ENCODE data around the gene CAV2. TPM values are rescaled to one million over a fixed set of nuclear protein-coding genes. Genes with fewer than 3 reads are reported as not detected.

The CAV2 gene
- total and polyA plus RNA-seq, 9 of the 15 experiments (the other 6 are each of a cell fraction or from before 2014, with no cell fraction given), result 16.1 to 137 (median 38.3) TPM

DNA sequence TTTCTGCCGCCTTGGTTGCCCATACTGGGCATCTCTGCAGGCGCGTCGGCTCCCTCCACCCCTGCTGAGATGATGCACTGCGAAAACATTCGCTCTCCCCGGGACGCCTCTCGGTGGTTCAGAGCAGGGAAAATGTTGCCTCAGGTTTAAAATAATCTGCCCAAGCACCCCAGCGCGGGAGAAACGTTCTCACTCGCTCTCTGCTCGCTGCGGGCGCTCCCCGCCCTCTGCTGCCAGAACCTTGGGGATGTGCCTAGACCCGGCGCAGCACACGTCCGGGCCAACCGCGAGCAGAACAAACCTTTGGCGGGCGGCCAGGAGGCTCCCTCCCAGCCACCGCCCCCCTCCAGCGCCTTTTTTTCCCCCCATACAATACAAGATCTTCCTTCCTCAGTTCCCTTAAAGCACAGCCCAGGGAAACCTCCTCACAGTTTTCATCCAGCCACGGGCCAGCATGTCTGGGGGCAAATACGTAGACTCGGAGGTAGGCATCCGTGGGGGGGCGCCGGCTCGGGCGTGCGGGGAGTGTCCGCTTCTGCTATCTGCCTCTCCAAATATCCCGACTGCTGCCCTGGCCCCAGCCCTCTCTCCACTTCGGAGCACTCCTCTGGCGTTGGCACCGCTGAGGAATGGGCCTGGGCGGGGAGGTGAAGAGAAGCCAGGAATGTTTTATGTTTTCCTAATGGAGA lies 25.2 kb downstream of the CAV2 start, which contains the start of gene CAV1:
TSS of gene CAV1 (plus strand) at position 428 of the 689 bp plus-strand sequence. CDS start at position 455, 27 bp downstream.
- intact Hi-C loops (cut with micrococcal nuclease) (loop anchor here (2.0 kb wide), 1 partner anchor 24 kb away; no protein-coding TSS in a partner anchor), in situ Hi-C loops (cut with MboI) (no loop called here)
- WGBS (ENCODE audit: insufficient coverage, low coverage, missing lambda C conversion rate), result 2% methylated on average over 40 of the region's 42 CpGs
- H3K9me1 ChIP-seq (ENCODE audit: control insufficient read depth, insufficient read depth, low read length), result no peaks in the 10 kb centered on the region
- H3K79me2 ChIP-seq (ENCODE audit: control insufficient read depth, insufficient read depth, low read length), result no peaks in the 10 kb centered on the region
- no peak within 1 kb of the TSS for H3K27ac ChIP-seq (ENCODE audit: extremely low read depth, low read depth, low read length)
- BruUV-seq (replicated peaks), result no TSS peak
- H4K20me1 ChIP-seq (replicated peaks; ENCODE audit: control insufficient read depth, insufficient read depth, low read length), result no peaks in the 10 kb centered on the region
- H3K36me3 ChIP-seq (ENCODE audit: control insufficient read depth, insufficient read depth, low read length), result no peaks in the 10 kb centered on the region
- ChIA-PET CTCF (ENCODE audit: low intra/inter-chr PET ratio) (interaction anchor here (0.8 to 1.4 kb wide), 3 partner anchors 85 to 266 kb away, joined by 3 to 9 read pairs (median 8); no protein-coding TSS in a partner anchor), POLR2A (interaction anchor here (0.6 to 2.1 kb wide), 2 partner anchors 9 to 313 kb away, joined by 3 to 8 read pairs; partner anchors contain the start of gene TES)
- peaks cover 0 to 5% of the 10 kb centered on the region in 2 experiments; a peak in 2 of 5 replicates for H3K27me3 ChIP-seq (ENCODE audit: control insufficient read depth in 2 of 2, insufficient read depth in 2 of 2, low read length in 2 of 2)
- ATAC-seq, result peak; percentile 66
- H3K4me3 ChIP-seq, result peak within 1 kb of the TSS; percentile 50
- H3K4me1 ChIP-seq (replicated peaks in 1 of 2; ENCODE audit: control insufficient read depth in 2 of 2, insufficient read depth in 2 of 2, low read length in 2 of 2), result peaks cover 21 to 24% of the 10 kb centered on the region in 2 experiments
- peak within 1 kb of the TSS; percentile 45 to 89; a peak in 3 of 4 replicates for H3K9ac ChIP-seq (ENCODE audit: insufficient read depth in 1 of 2, low read depth in 2 of 2, low read length in 2 of 2)
- H3K9me3 ChIP-seq (replicated peaks; ENCODE audit: control insufficient read depth, insufficient read depth, low read depth, low read length), result no peaks in the 10 kb centered on the region
- peak; percentile 61 to 76 (median 70) for DNase-seq (ENCODE audit: extremely low read depth in 1 of 4, low spot score in 3 of 4)
- peak within 1 kb of the TSS; percentile 98 for H3K4me2 ChIP-seq (ENCODE audit: insufficient read depth, low read length)
- peak within 1 kb of the TSS; percentile 93 for H2AFZ ChIP-seq (ENCODE audit: low read depth, low read length)
- peak; percentile 65 for FAIRE-seq
- TF ChIP-seq KLF10 (CRISPR knock-in tag; IDR thresholded peaks at IDR 0.05), result no peak
- no peak for TF ChIP-seq RFX7 (CRISPR knock-in tag; IDR thresholded peaks at IDR 0.05)
- no peak for TF ChIP-seq TCFL5 (CRISPR knock-in tag; conservative IDR thresholded peaks at IDR 0.05)
- TF ChIP-seq CBFB (CRISPR knock-in tag; IDR thresholded peaks at IDR 0.05), result no peak
- peak in 1 of 2 experiments; percentile 2; a peak in 1 of 4 replicates for TF ChIP-seq KDM1A (IDR thresholded peaks at IDR 0.05)
- TF ChIP-seq POLR2H (tag; IDR thresholded peaks at IDR 0.05; ENCODE audit: low read depth), result no peak
- TF ChIP-seq, protein P1, sequence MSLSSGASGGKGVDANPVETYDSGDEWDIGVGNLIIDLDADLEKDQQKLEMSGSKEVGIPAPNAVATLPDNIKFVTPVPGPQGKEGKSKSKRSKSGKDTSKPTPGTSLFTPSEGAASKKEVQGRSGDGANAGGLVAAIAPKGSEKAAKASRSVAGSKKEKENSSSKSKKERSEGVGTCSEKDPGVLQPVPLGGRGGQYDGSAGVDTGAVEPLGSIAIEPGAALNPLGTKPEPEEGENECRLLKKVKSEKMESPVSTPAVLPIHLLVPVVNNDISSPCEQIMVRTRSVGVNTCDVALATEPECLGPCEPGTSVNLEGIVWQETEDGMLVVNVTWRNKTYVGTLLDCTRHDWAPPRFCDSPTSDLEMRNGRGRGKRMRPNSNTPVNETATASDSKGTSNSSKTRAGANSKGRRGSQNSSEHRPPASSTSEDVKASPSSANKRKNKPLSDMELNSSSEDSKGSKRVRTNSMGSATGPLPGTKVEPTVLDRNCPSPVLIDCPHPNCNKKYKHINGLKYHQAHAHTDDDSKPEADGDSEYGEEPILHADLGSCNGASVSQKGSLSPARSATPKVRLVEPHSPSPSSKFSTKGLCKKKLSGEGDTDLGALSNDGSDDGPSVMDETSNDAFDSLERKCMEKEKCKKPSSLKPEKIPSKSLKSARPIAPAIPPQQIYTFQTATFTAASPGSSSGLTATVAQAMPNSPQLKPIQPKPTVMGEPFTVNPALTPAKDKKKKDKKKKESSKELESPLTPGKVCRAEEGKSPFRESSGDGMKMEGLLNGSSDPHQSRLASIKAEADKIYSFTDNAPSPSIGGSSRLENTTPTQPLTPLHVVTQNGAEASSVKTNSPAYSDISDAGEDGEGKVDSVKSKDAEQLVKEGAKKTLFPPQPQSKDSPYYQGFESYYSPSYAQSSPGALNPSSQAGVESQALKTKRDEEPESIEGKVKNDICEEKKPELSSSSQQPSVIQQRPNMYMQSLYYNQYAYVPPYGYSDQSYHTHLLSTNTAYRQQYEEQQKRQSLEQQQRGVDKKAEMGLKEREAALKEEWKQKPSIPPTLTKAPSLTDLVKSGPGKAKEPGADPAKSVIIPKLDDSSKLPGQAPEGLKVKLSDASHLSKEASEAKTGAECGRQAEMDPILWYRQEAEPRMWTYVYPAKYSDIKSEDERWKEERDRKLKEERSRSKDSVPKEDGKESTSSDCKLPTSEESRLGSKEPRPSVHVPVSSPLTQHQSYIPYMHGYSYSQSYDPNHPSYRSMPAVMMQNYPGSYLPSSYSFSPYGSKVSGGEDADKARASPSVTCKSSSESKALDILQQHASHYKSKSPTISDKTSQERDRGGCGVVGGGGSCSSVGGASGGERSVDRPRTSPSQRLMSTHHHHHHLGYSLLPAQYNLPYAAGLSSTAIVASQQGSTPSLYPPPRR (CRISPR knock-in tag; IDR thresholded peaks at IDR 0.05; ENCODE audit: borderline replicate concordance), result no peak
- TF ChIP-seq FOXM1 (IDR thresholded peaks at IDR 0.05; ENCODE audit: low read depth), result no peak
- TF ChIP-seq FOXM1 (CRISPR knock-in tag; IDR thresholded peaks at IDR 0.05; ENCODE audit: low read depth), result 0 out of 2 replicates have a peak, but pooled peaks have one; percentile 48
- TF ChIP-seq, protein P2, sequence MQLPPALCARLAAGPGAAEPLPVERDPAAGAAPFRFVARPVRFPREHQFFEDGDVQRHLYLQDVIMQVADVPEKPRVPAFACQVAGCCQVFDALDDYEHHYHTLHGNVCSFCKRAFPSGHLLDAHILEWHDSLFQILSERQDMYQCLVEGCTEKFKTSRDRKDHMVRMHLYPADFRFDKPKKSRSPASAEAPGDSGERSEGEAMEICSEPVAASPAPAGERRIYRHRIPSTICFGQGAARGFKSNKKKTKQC (CRISPR knock-in tag; IDR thresholded peaks at IDR 0.05), result no peak
- TF ChIP-seq, protein P3, sequence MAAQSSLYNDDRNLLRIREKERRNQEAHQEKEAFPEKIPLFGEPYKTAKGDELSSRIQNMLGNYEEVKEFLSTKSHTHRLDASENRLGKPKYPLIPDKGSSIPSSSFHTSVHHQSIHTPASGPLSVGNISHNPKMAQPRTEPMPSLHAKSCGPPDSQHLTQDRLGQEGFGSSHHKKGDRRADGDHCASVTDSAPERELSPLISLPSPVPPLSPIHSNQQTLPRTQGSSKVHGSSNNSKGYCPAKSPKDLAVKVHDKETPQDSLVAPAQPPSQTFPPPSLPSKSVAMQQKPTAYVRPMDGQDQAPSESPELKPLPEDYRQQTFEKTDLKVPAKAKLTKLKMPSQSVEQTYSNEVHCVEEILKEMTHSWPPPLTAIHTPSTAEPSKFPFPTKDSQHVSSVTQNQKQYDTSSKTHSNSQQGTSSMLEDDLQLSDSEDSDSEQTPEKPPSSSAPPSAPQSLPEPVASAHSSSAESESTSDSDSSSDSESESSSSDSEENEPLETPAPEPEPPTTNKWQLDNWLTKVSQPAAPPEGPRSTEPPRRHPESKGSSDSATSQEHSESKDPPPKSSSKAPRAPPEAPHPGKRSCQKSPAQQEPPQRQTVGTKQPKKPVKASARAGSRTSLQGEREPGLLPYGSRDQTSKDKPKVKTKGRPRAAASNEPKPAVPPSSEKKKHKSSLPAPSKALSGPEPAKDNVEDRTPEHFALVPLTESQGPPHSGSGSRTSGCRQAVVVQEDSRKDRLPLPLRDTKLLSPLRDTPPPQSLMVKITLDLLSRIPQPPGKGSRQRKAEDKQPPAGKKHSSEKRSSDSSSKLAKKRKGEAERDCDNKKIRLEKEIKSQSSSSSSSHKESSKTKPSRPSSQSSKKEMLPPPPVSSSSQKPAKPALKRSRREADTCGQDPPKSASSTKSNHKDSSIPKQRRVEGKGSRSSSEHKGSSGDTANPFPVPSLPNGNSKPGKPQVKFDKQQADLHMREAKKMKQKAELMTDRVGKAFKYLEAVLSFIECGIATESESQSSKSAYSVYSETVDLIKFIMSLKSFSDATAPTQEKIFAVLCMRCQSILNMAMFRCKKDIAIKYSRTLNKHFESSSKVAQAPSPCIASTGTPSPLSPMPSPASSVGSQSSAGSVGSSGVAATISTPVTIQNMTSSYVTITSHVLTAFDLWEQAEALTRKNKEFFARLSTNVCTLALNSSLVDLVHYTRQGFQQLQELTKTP (IDR thresholded peaks at IDR 0.05; ENCODE audit: low read depth in 1 of 2, partially characterized antibody in 2 of 2), result peak in 1 of 2 experiments; percentile 20

Data from K562 (cell line).